Breast epithelium (tissue), 4 donors: ENCODE measurements around the gene ELP2. TPM values are rescaled to one million over a fixed set of nuclear protein-coding genes. Genes with fewer than 3 reads are reported as not detected.

Experiments
- DNase-seq, 2 donors: peaks; one replicate each; pipeline ENCODE4 v3.0.0-alpha.2; 2019; ENCODE audit warnings: low spot score in 2 of 2
- H3K27ac ChIP-seq, 2 donors: fragments of 200-600 bp; sonication (generic) in 1 of 2; one replicate each; pipeline ENCODE4 v1.5.1; 2016 to 2019; ENCODE audit warnings: mild to moderate bottlenecking in 1 of 2
- H3K27me3 ChIP-seq, 2 donors: fragments of 200-600 bp; sonication (generic) in 1 of 2; one replicate each; pipeline versions ENCODE4 v1.5.1 to v1.6.0; 2017 to 2019; ENCODE audit warnings: control low read depth in 1 of 2, mild to moderate bottlenecking in 1 of 2
- H3K36me3 ChIP-seq: fragments of 200-600 bp; one replicate; pipeline ENCODE4 v1.5.1; 2019
- H3K4me1 ChIP-seq, 2 donors: fragments of 200-600 bp; sonication (generic); one replicate each; pipeline ENCODE4 v1.5.1; 2016 to 2019; ENCODE audit warnings: control low read depth in 1 of 2
- H3K4me3 ChIP-seq, 3 donors: fragments of 200-600 bp; sonication (generic); 1 replicate in 2 of 3; 2 replicates in 1 of 3; pipeline ENCODE4 v1.5.1; 2016 to 2019; ENCODE audit warnings: mild to moderate bottlenecking in 3 of 3, moderate library complexity in 2 of 3
- H3K9me3 ChIP-seq, 2 donors: fragments of 200-600 bp; sonication (generic) in 1 of 2; one replicate each; pipeline ENCODE4 v1.5.1; 2016 to 2019; ENCODE audit warnings: control low read depth in 1 of 2
- POLR2A ChIP-seq: fragments of 450-650 bp; IDR thresholded peaks from one replicate; pipeline ENCODE4 v1.6.1; 2016; ENCODE audit warnings: antibody characterized with exemption, mild to moderate bottlenecking, moderate library complexity
- POLR2AphosphoS5 ChIP-seq, 3 donors: sonication (generic); formaldehyde crosslinking; IDR thresholded peaks; one replicate each; pipeline ENCODE4 v1.6.1; 2017; ENCODE audit warnings: antibody characterized with exemption in 3 of 3
- intact Hi-C: fragments of 100-400 bp; cut with DNase I; formaldehyde crosslinking; loops from one replicate; pipeline ENCODE4 v1.15.1; 2023; ENCODE audit warnings: low total_unique reads
- total RNA-seq, 3 donors: library from RNA; depleted of rRNA; stranded (reverse); fragments of >200 nt; gene quantifications; one replicate each; pipeline ENCODE4 v1.1.0, GENCODE V29; 2016
- TF ChIP-seq, protein P1 (sequence below), 3 donors: fragments of 450-650 bp; IDR thresholded peaks; one replicate each; pipeline ENCODE4 v1.5.1; 2016 to 2017; ENCODE audit warnings: antibody characterized with exemption in 3 of 3, mild to moderate bottlenecking in 3 of 3, moderate library complexity in 3 of 3

The ELP2 gene
- total RNA-seq, 3 donors from 2014 or later = 66.9 to 165 (median 139) TPM

DNA sequence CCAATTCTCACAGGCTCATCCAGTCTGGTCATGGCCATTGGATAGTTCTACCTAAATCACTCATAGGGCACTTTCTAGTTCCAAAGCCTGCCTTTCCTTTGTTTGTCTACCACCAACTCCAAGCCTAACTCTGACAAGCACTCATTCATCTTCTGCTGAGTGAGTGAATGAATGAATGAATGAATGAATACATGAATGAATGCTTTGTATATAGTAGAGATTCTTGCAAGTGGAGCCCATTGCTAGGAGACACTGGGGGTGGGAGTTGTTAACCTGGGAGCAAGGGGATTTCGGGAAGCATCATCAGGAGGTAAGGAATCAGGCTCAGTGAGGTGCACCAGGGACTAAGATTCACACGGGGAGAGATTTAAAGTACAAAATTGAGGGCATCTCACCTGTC, 54.3 kb downstream of the ELP2 start:
- Histone ChIP-seq H3K4me3 (no peak overlapping the region), H3K9me3 (no peaks in the 10 kb centered on the region), H3K27me3 (no peaks in the 10 kb centered on the region), H3K27ac (no peak overlapping the region), H3K36me3 (no peaks in the 10 kb centered on the region), H3K4me1 (no peaks in the 10 kb centered on the region)
- intact Hi-C loops = no loop called here
- TF ChIP-seq, protein P1, sequence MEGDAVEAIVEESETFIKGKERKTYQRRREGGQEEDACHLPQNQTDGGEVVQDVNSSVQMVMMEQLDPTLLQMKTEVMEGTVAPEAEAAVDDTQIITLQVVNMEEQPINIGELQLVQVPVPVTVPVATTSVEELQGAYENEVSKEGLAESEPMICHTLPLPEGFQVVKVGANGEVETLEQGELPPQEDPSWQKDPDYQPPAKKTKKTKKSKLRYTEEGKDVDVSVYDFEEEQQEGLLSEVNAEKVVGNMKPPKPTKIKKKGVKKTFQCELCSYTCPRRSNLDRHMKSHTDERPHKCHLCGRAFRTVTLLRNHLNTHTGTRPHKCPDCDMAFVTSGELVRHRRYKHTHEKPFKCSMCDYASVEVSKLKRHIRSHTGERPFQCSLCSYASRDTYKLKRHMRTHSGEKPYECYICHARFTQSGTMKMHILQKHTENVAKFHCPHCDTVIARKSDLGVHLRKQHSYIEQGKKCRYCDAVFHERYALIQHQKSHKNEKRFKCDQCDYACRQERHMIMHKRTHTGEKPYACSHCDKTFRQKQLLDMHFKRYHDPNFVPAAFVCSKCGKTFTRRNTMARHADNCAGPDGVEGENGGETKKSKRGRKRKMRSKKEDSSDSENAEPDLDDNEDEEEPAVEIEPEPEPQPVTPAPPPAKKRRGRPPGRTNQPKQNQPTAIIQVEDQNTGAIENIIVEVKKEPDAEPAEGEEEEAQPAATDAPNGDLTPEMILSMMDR (IDR thresholded peaks at IDR 0.05) = no peak
- TF ChIP-seq POLR2A (no peak), POLR2AphosphoS5 (IDR thresholded peaks at IDR 0.05) (no peak)
- no peak for DNase-seq

DNA sequence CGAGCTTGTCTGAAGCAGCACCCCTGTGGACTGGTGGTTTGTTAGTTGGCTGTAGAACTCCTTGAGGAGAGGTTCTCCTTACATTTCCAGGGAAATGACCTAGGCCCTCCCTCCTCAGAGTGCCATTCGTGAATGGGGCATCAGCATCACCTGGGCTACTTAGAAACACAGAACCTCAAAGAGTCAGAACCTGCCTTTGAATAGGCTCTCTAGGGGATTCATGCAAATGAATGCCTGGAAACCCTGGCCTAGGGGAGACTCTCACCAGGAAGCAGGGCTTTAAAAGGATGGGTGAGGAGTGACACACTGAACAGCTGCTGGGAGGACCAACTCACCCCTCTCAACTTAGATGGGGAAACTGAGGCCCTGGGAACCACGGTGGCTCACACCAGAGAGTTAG, 55.5 kb downstream of the ELP2 start:
- TF ChIP-seq POLR2AphosphoS5 (IDR thresholded peaks at IDR 0.05) (no peak), POLR2A (no peak)
- TF ChIP-seq, protein P1 (IDR thresholded peaks at IDR 0.05) = no peak
- no peaks in the 10 kb centered on the region for H3K27me3 ChIP-seq
- no peaks in the 10 kb centered on the region for H3K9me3 ChIP-seq
- no peak overlapping the region for H3K4me3 ChIP-seq
- no peak for DNase-seq
- no peaks in the 10 kb centered on the region for H3K36me3 ChIP-seq
- no peak overlapping the region for H3K27ac ChIP-seq
- intact Hi-C loops = no loop called here
- H3K4me1 ChIP-seq = no peaks in the 10 kb centered on the region

DNA sequence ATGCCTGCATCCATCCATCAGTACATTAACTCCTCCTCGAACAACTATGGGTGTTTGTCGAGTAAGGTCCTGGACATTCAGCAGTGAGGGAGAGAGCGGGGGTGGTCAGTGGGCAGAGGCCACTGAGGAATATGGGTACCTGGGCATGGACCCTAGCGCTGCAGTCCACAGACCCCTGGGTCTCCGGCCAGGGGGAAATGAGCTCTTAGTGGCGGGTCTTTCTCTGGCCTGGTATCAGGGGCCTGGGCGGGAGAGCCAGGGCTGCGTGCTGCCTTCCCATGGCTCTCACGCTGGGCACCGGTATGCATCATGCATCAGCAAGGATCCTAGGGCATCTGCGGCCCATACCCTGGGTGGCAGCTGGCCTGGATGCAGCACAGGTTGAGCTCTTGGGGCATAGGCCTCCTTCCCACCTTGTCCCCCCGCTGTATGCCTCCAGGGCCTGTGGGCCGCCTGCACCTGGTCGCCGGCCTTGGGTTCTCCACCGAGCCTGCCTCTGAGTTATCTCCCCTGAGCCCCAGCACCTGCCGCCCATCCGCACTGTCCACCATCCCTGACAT, 56.3 kb downstream of the ELP2 start:
- intact Hi-C loops = loop anchor here (1.0 kb wide), 1 partner anchor 47 kb away; no protein-coding TSS in a partner anchor
- Histone ChIP-seq H3K9me3 (no peaks in the 10 kb centered on the region), H3K36me3 (no peaks in the 10 kb centered on the region), H3K27ac (no peak overlapping the region), H3K4me1 (no peaks in the 10 kb centered on the region), H3K27me3 (no peaks in the 10 kb centered on the region), H3K4me3 (peak overlapping the region in 2 of 3 donors; percentile 73 to 97)
- DNase-seq = no peak
- no peak for TF ChIP-seq POLR2AphosphoS5 (IDR thresholded peaks at IDR 0.05)
- TF ChIP-seq, protein P1 (IDR thresholded peaks at IDR 0.05) = no peak
- TF ChIP-seq POLR2A = no peak

DNA sequence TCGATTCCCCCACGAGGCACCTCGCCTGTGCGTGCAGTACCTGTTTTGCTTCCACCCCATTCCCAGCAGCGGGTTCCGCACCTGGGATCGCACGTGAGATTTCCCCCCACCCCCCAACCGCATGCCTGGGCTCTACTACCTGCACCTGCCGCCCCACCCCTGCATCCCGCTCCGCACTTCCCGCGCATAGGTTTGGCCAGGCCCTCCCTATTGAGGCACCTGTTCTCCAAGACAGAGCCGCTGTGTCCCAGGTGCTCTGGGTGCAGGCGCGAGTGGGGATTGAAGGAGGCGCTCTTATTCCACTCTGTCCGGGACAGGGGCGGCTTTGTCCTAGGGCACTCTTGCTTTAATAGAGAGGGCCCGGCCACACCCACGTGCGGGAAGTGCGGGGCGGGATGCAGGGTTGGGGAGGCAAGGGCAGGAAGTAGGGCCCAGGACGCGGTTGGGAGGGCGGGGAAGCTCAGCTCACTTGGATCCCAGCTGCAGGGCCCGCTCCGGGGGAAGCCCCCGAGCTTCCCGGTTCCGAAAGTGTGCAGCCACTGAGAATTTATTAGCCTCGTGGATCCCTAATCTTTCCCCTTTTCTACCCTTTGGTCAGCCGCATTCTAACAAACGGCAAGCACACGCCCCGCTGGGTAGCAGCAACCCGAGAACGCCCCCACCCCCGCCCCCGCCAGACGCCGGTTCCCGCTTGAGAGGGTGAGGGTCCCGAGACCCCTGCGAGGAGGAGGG, 56.9 kb downstream of the ELP2 start:
- no peak for TF ChIP-seq POLR2AphosphoS5 (IDR thresholded peaks at IDR 0.05)
- TF ChIP-seq, protein P1 (IDR thresholded peaks at IDR 0.05) = no peak
- no peak for TF ChIP-seq POLR2A
- H3K27ac ChIP-seq = peak overlapping the region; percentile 40 to 68
- intact Hi-C loops = loop anchor here (1.0 kb wide), 1 partner anchor 47 kb away; no protein-coding TSS in a partner anchor
- DNase-seq = peak in 1 of 2 donors; percentile 59
- H3K4me3 ChIP-seq = peak overlapping the region; percentile 52 to 97 (median 73)
- H3K36me3 ChIP-seq = no peaks in the 10 kb centered on the region
- no peaks in the 10 kb centered on the region for H3K27me3 ChIP-seq
- H3K9me3 ChIP-seq = no peaks in the 10 kb centered on the region
- no peaks in the 10 kb centered on the region for H3K4me1 ChIP-seq

DNA sequence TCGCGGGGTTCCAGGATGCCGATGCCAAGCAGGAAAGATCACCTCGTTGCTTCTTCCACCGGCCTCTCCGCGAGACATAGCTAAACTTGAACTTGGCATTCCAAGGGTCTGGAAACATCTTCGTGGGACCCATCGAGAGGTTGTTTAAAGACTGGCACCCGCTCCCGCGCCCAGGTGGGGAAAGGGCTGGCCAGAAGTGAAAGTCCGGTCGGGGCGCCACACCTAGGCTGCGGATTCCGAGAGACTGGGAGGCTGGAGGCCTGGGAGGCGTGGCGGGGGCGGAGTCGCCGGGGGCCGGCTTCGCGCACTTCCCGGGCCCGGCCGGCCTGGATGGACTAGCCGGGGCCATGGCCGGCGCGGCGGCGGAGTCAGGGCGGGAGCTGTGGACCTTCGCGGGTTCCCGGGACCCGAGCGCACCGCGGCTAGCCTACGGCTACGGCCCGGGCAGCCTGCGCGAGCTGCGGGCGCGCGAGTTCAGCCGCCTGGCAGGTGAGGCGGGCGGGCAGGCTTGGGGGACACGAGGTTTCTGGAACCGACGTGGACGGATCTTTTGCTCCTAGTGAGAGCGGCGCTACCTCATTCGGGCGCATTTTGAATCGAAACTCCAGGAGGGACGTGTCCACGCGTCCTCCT, 57.6 kb downstream of the ELP2 start, which contains the start of gene MOCOS:
Gene MOCOS, plus strand, starts transcription at position 305 of the 633 bp plus-strand sequence. Its CDS starts 43 bp downstream, at position 348.
- no peaks in the 10 kb centered on the region for H3K9me3 ChIP-seq
- no peak for TF ChIP-seq POLR2AphosphoS5 (IDR thresholded peaks at IDR 0.05)
- no peak for TF ChIP-seq POLR2A
- TF ChIP-seq, protein P1 (IDR thresholded peaks at IDR 0.05) = no peak
- H3K4me3 ChIP-seq = peak within 1 kb of the TSS; percentile 52 to 97 (median 73)
- H3K27me3 ChIP-seq = no peaks in the 10 kb centered on the region
- peak; percentile 68 to 82 for DNase-seq
- intact Hi-C loops = no loop called here
- no peaks in the 10 kb centered on the region for H3K4me1 ChIP-seq
- H3K27ac ChIP-seq = peak within 1 kb of the TSS; percentile 40 to 68
- no peaks in the 10 kb centered on the region for H3K36me3 ChIP-seq
